GM20000 (cell line): ENCODE data around the gene DIS3L2.
"Not testable (repeated sequence)": the region's sequence is repeated elsewhere in the genome, so short reads cannot be mapped to it uniquely, and the experiment has no call there.

Source experiments
- DNase-seq: peaks from one replicate; pipeline ENCODE4 v3.0.0; 2012; ENCODE audit warnings: low spot score
- TF ChIP-seq, protein P1 (sequence below): IDR thresholded peaks from 2 replicates; pipeline ENCODE4 v1.5.1; 2012; ENCODE audit warnings: mild to moderate bottlenecking, control low read depth; ENCODE audit errors: extremely low read depth, missing control alignments

DIS3L2 gene

DNA sequence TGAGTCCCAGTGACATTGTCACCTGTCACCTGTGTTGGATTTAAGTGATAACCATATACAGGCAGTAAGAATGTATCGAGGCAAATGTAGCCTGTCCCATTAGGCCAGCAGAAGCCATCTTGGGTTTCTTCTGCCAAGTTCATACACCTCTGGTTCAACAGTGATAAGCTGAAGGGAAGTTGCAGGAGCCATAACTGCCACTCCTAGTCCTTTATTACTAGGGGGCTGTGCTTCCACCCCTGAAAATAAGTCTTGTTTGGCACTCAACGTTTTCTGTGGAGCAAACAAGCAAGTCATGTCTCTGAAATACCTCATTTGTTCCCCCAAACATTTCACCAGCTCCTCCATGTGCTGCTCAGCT, 358.9 kb downstream of the DIS3L2 start:
- TF ChIP-seq, protein P1, sequence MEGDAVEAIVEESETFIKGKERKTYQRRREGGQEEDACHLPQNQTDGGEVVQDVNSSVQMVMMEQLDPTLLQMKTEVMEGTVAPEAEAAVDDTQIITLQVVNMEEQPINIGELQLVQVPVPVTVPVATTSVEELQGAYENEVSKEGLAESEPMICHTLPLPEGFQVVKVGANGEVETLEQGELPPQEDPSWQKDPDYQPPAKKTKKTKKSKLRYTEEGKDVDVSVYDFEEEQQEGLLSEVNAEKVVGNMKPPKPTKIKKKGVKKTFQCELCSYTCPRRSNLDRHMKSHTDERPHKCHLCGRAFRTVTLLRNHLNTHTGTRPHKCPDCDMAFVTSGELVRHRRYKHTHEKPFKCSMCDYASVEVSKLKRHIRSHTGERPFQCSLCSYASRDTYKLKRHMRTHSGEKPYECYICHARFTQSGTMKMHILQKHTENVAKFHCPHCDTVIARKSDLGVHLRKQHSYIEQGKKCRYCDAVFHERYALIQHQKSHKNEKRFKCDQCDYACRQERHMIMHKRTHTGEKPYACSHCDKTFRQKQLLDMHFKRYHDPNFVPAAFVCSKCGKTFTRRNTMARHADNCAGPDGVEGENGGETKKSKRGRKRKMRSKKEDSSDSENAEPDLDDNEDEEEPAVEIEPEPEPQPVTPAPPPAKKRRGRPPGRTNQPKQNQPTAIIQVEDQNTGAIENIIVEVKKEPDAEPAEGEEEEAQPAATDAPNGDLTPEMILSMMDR: no peak
- DNase-seq: no peak

DNA sequence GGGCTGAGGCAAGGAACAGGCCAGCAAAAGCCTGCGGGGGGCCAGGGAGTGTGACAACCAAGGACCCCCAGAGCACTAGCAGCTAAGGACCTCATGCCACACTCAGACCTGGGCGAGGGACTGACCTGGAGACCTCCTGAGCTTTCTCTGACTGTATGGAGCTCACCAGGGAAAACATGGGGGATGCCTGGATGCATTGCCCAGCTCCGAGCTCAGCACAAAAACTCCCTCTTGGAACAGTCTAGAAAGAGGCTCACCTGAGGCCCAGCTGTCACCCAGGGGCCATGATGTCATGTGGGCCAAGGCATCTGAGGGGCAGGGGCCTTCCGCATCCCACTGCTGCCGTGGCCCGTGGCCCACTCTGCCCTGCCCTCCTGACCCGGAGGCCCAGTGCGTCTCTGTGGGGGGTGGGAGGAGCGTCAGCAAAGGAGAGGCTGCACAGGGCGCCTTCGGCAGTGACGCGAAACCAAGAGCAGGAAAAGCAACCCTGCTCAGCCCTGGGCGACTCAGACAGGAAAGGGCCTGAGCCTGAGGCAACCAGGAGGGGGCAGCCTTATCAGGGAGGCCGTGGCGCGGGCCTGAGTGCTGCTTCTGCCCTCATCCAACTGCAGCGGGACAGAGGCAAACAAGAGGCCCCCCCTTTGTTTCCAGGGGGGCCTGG, 359.8 kb downstream of the DIS3L2 start:
- no peak for DNase-seq
- TF ChIP-seq, protein P1: no peak

DNA sequence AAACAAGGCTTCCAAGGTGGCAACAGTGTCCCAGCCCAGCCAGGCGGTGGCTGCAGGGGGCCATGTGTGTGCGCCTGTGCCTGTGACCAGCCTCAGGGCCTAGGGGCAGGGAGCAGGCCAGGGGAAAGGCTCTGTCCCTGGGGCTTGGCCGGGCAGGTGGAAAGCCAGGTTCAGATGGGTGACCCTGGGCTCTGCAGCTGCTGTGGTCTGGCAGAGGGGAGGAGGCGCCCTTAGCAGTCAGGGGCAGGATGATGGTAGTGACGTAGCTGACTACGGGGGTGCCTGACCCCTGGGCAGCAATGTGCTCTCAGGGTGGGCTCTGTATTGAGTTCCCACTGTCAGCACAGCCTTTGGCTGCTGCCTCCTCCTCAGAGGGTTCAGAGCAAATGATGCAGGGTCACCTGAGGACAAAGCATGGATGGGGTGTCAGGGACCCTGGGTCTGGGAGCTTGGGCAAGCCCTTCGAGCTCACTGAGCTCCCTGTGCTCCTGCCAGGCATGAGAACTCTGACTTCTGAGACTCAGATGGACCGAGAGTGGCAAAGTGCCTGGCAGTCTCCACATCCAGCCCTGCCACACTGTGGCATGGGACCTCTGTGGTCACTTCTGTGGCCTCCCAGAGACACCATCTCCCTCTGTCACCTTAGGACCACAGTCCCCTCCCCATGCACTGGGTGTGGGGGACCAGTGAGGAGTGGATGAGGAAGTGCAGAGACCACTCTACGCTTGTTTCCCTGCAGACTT, 360.5 kb downstream of the DIS3L2 start:
- no peak for DNase-seq
- TF ChIP-seq, protein P1: no peak

DNA sequence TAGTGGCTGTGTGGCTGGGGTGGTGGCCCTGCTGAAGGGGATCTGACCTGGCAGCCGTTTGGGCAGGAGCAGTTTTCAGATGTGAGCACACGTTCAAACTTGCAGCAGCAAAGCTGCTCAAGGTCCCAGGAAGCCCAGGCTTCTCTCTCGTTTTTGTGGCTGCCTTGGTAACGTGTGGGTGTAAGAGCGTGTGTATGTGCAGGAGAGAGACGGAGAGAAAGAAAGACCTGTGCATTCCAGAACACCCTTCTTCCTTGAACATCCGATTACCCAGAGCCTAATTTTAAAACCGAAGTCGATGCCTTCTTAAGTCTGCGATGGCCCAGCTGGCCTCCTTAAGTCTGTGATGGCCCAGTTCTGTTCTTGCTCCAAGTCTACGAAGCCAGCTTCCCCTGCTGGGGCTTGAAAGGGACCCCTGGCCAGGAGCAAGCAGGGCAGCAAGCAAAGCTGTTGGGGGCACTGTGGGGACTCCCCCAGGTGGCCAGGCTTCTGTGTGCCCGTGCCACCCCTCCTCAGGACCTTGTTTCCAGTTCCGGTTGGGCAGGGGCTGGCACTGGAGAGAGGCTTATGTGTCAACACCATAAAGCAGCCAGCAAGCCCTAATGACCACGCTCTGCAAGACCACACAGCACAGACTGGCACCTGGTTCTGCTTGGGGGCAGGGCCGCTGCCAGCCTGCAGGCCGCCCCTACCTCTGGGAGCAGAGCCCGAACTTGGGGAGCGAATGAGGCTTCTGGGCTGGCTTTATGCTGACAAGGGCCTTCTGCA, 361.2 kb downstream of the DIS3L2 start:
- TF ChIP-seq, protein P1: no peak
- DNase-seq: no peak

DNA sequence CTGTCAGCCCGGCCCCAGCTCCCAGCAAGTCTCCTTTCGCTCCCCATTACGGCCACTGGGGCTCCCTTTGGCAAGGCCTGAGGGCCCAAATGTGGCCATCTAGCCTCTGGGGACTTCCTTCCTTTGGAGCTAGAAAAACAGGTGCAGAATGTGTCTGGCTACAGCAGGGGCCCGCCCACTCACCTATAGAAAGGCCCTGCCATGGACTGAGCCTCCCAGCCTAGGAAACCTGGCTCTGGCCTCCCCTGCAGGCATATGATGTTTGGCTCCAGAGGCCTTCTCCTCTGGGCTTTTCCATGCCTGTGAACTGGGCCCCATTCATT, 361.8 kb downstream of the DIS3L2 start:
- no peak for DNase-seq
- TF ChIP-seq, protein P1: no peak

DNA sequence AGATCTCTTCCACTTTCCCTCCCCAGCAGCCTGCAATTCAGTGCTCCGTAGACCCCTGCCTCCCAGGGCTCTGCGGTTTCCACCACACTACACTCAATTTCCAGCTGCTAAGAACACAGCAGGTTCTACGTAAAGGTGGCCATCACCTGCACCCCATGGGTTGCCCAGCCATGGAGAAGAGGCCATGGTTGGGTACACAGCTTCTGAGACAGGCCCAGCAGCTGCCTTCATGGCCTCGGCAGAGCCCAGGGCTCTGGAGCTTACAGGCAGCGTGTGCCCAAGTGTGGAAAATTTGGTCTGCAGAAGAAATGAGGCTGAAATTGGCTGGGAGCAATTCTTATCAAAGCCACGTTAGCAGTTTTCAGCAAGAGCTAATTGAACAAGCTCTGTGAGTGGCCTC, 362.5 kb downstream of the DIS3L2 start:
- not testable (repeated sequence) for DNase-seq

DNA sequence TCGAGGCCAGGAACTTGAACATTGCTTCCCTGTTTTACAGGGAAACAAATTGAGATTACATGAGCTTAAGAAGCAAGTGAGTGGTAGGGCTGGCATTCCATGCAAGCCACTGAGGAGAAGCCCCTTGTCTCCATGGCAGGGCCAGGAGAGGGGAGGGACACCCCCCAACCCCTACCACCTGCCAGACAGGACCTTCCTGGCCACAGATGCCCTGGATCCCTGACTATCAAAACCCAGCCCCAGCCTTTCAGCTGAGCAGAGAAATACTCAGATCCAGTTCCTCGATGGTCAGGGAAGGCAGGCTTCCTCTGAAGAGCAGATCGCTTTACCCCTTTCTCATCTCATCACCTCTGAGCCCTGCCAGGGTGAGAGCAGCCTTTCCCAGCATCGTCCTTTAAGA, 363.3 kb downstream of the DIS3L2 start:
- TF ChIP-seq, protein P1: no peak
- no peak for DNase-seq
